ENCODE data around the gene BBS2.

DNA sequence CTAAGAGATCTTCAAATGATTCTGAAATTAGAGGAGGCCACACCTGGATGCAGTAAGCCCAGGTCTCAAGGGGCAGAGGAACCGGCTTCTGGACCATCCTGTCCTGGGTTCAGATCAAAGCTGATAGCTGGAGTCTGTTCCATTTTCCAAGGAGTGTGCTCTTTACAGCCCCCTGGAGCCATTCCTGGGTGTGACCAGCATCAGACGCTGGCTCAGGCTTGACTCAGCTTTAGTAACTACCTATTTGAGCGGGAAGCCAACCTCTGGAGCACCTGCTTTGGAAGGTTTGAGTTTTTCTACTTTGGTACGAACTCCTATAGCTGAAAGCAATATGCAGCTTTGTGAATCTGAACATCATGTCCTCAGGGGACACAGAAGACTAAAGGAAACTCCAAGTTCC lies 12.9 kb upstream of the BBS2 start:
- TF ChIP-seq CTCF (CRISPR knock-in tag; IDR thresholded peaks at IDR 0.05) (peak; percentile 48), ZBTB14 (CRISPR knock-in tag; IDR thresholded peaks at IDR 0.05) (no peak), MZF1 (CRISPR knock-in tag; IDR thresholded peaks at IDR 0.05; ENCODE audit: borderline replicate concordance) (no peak), CBX1 (IDR thresholded peaks at IDR 0.05; ENCODE audit: low read depth) (no peak), ASH2L (IDR thresholded peaks at IDR 0.05; ENCODE audit: insufficient read length, low read depth, low read length) (no peak), ZZZ3 (CRISPR knock-in tag; IDR thresholded peaks at IDR 0.05; ENCODE audit: borderline replicate concordance) (no peak), ZBTB44 (CRISPR knock-in tag; IDR thresholded peaks at IDR 0.05) (no peak), ZNF354B (CRISPR knock-in tag; IDR thresholded peaks at IDR 0.05) (no peak), ADNP (CRISPR knock-in tag; IDR thresholded peaks at IDR 0.05) (no peak), TEAD2 (CRISPR knock-in tag; IDR thresholded peaks at IDR 0.05) (no peak), CEBPB (IDR thresholded peaks at IDR 0.05; ENCODE audit: borderline replicate concordance, low read depth, low read length) (no peak)
- TF ChIP-seq, protein P1, sequence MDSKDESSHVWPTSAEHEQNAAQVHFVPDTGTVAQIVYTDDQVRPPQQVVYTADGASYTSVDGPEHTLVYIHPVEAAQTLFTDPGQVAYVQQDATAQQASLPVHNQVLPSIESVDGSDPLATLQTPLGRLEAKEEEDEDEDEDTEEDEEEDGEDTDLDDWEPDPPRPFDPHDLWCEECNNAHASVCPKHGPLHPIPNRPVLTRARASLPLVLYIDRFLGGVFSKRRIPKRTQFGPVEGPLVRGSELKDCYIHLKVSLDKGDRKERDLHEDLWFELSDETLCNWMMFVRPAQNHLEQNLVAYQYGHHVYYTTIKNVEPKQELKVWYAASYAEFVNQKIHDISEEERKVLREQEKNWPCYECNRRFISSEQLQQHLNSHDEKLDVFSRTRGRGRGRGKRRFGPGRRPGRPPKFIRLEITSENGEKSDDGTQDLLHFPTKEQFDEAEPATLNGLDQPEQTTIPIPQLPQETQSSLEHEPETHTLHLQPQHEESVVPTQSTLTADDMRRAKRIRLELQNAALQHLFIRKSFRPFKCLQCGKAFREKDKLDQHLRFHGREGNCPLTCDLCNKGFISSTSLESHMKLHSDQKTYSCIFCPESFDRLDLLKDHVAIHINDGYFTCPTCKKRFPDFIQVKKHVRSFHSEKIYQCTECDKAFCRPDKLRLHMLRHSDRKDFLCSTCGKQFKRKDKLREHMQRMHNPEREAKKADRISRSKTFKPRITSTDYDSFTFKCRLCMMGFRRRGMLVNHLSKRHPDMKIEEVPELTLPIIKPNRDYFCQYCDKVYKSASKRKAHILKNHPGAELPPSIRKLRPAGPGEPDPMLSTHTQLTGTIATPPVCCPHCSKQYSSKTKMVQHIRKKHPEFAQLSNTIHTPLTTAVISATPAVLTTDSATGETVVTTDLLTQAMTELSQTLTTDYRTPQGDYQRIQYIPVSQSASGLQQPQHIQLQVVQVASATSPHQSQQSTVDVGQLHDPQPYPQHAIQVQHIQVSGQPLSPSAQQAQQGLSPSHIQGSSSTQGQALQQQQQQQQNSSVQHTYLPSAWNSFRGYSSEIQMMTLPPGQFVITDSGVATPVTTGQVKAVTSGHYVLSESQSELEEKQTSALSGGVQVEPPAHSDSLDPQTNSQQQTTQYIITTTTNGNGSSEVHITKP (CRISPR knock-in tag; IDR thresholded peaks at IDR 0.05; ENCODE audit: low read depth) = no peak
- TF ChIP-seq, protein P2, sequence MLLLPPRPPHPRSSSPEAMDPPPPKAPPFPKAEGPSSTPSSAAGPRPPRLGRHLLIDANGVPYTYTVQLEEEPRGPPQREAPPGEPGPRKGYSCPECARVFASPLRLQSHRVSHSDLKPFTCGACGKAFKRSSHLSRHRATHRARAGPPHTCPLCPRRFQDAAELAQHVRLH (CRISPR knock-in tag; IDR thresholded peaks at IDR 0.05; ENCODE audit: borderline replicate concordance, low read depth) = no peak

Measured in HepG2 (cell line).